ENCODE data around the gene ALPK3. TPM values are rescaled to one million over a fixed set of nuclear protein-coding genes. Genes with fewer than 3 reads are reported as not detected.

ALPK3 gene, protein sequence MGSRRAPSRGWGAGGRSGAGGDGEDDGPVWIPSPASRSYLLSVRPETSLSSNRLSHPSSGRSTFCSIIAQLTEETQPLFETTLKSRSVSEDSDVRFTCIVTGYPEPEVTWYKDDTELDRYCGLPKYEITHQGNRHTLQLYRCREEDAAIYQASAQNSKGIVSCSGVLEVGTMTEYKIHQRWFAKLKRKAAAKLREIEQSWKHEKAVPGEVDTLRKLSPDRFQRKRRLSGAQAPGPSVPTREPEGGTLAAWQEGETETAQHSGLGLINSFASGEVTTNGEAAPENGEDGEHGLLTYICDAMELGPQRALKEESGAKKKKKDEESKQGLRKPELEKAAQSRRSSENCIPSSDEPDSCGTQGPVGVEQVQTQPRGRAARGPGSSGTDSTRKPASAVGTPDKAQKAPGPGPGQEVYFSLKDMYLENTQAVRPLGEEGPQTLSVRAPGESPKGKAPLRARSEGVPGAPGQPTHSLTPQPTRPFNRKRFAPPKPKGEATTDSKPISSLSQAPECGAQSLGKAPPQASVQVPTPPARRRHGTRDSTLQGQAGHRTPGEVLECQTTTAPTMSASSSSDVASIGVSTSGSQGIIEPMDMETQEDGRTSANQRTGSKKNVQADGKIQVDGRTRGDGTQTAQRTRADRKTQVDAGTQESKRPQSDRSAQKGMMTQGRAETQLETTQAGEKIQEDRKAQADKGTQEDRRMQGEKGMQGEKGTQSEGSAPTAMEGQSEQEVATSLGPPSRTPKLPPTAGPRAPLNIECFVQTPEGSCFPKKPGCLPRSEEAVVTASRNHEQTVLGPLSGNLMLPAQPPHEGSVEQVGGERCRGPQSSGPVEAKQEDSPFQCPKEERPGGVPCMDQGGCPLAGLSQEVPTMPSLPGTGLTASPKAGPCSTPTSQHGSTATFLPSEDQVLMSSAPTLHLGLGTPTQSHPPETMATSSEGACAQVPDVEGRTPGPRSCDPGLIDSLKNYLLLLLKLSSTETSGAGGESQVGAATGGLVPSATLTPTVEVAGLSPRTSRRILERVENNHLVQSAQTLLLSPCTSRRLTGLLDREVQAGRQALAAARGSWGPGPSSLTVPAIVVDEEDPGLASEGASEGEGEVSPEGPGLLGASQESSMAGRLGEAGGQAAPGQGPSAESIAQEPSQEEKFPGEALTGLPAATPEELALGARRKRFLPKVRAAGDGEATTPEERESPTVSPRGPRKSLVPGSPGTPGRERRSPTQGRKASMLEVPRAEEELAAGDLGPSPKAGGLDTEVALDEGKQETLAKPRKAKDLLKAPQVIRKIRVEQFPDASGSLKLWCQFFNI (N-terminal part only)
- total RNA-seq, result under 0.01 and 0.29 TPM in 2 replicates

DNA sequence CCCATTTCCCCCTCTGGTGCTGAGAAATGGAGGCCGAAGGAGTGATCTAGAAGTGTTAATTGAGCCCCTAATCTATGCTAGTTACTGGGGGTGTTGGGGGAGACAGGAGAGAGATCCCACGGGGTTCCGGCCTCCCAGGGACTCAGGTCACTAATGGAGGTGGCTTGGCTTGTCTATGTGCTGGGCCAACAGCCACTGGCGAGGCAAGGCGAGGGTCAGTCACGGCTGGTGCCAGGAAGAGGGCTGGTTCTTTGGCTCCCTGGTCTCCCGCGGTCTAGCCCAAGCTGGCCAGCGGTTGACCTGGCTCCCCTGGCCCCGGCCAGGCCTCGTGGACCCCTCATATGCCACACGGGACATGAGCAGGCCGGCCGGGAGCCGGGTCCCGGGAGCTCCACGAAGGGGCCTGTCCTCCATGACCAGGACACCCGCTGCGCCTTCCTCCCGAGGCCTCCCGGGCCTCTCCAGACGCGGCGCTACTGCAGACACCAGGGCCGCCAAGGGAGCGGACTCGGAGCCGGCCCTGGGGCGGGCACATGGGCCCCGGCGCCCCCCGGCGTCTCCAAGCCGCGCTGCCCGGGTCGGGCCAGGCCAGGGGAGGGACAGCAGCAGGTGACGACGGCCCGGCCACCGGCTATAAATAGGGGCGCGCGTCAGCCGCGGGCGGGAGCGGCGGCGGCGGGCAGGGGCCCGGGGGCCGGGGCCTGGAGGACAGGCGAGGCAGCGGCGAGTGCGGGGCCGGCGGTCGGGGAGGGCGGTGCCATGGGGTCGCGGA is at the start of gene ALPK3:
ALPK3 (plus strand) TSS at position 663 of the 772 bp plus-strand sequence; CDS start at position 760, 97 bp downstream.

DNA sequence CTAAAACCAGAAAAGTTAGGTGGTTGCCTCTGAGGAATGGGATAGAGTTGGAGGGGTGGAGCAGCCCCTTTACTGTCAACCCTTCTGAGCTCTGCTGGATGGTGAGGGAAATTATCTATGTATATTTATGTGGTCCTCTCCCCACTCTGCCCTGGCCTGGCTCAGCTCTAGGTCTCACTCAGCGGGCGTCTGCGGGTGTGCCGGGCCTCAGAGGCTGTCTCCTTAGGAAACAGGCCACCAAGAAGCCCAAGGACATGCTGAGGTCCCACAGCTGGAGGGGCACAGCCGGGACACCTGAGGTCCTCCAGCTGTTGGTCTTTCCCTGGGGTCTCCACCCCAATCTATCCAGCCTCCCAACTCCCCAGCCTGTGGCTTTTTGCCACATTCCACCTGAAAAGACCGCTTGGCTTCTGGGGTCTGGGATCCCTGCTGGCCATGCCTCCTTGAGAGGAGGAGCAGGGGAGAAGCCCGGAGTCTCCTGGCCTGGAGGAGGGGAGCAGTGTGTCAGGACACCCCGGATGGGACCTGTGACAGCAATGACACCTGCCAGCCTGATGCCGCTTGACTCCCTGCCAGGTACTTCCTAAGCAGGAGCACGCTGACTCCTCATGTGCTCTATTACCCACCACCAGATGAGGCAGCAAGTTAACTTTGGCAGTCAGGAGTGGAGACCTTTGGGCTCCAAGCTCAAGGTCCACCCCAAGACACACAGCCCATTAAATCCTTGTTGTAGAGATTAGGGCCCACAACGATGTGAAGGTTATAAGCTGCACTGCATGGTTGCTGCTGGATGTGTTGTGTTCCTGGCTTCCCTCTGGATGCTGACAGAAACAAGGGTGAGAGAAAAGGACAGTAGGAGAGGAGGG is 67.0 kb downstream of the ALPK3 start, which contains the start of gene SLC28A1:
SLC28A1 (plus strand) TSS at position 747 of the 866 bp plus-strand sequence. CDS start 3,099 bp downstream, outside the sequence.

Other genes starting within 250 kb of the ALPK3 start
- gene ZSCAN2, start 216.3 kb upstream of the ALPK3 start, total RNA-seq, result 9.0 and 14.1 TPM in 2 replicates
- 8.6 and 16.8 TPM in 2 replicates for gene WDR73, start 163.1 kb upstream of the ALPK3 start, total RNA-seq
- gene NMB, start 159.2 kb upstream of the ALPK3 start, total RNA-seq, result 6.9 and 14.9 TPM in 2 replicates
- gene SEC11A, start 101.2 kb upstream of the ALPK3 start, total RNA-seq, result 244 and 247 TPM in 2 replicates
- gene ZNF592, start 68.8 kb upstream of the ALPK3 start, total RNA-seq, result 4.6 and 6.3 TPM in 2 replicates
- gene SLC28A1, start 67.3 kb downstream of the ALPK3 start, total RNA-seq, result not detected in 2 replicates
- 15.3 and 15.6 TPM in 2 replicates for gene PDE8A, start 164.5 kb downstream of the ALPK3 start, total RNA-seq

Data from myometrial cell (primary cell).